ENCODE measurements around the gene GZMM. TPM values are rescaled to one million over a fixed set of nuclear protein-coding genes. Genes with fewer than 3 reads are reported as not detected.

The GZMM gene
- total RNA-seq, 1 donor from 2014 or later: not detected

GRCh38 chr19:496112-496665 is 47.7 kb upstream of the GZMM start, which contains the start of gene MADCAM1:
Gene MADCAM1 (plus strand): TSS chr19:496486. CDS start chr19:496500, 14 bp downstream.
- intact Hi-C loops (cut with DNase I): no loop called here
- no peak within 1 kb of the TSS for H3K4me3 ChIP-seq
- H3K4me1 ChIP-seq: peaks cover 11% of the 10 kb centered on the region
- H3K27me3 ChIP-seq: peaks cover 16% of the 10 kb centered on the region
- no peak for TF ChIP-seq POLR2AphosphoS5 (IDR thresholded peaks at IDR 0.05; ENCODE audit: insufficient read depth in 1 of 2, low read depth in 1 of 2)
- TF ChIP-seq POLR2A (IDR thresholded peaks at IDR 0.05): no peak
- no peak for TF ChIP-seq CTCF (IDR thresholded peaks at IDR 0.05)
- H3K27ac ChIP-seq: no peak within 1 kb of the TSS
- H3K36me3 ChIP-seq: no peaks in the 10 kb centered on the region
- no peaks in the 10 kb centered on the region for H3K9me3 ChIP-seq
- no peak for DNase-seq (ENCODE audit: extremely low spot score in 2 of 2)

DNA sequence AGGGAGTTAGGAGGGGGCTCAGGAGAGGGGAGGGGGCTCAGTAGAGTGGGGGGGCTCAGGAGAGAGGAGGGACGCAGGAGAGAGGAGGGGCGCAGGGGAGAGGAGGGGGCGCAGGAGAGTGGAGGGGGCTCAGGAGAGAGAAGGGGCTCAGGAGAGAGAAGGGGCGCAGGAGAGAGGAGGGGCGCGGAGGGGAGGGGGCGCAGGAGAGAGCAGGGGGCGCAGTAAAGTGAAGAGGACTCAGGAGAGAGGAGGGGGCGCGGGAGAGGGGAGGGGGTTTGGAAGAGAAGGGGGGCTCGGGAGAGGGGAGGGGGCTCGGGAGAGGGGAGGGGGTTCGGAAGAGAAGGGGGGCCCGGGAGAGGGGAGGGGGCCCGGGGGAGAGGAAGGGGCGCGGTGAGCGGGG is 46.9 kb upstream of the GZMM start:
- no peaks in the 10 kb centered on the region for H3K36me3 ChIP-seq
- no peak for TF ChIP-seq POLR2A (IDR thresholded peaks at IDR 0.05)
- no peak for TF ChIP-seq CTCF (IDR thresholded peaks at IDR 0.05)
- no peak for TF ChIP-seq POLR2AphosphoS5 (IDR thresholded peaks at IDR 0.05; ENCODE audit: insufficient read depth in 1 of 2, low read depth in 1 of 2)
- intact Hi-C loops (cut with DNase I): no loop called here
- H3K4me3 ChIP-seq: no peak overlapping the region
- peaks cover 11% of the 10 kb centered on the region for H3K4me1 ChIP-seq
- H3K27ac ChIP-seq: no peak overlapping the region
- H3K9me3 ChIP-seq: no peaks in the 10 kb centered on the region
- no peak for DNase-seq (ENCODE audit: extremely low spot score in 2 of 2)
- H3K27me3 ChIP-seq: peaks cover 16% of the 10 kb centered on the region

GRCh38 chr19:497491-497868 is 46.4 kb upstream of the GZMM start:
- H3K36me3 ChIP-seq: no peaks in the 10 kb centered on the region
- H3K27me3 ChIP-seq: peaks cover 16% of the 10 kb centered on the region
- H3K9me3 ChIP-seq: no peaks in the 10 kb centered on the region
- intact Hi-C loops (cut with DNase I): no loop called here
- TF ChIP-seq POLR2AphosphoS5 (IDR thresholded peaks at IDR 0.05; ENCODE audit: insufficient read depth in 1 of 2, low read depth in 1 of 2): no peak
- no peak overlapping the region for H3K4me3 ChIP-seq
- DNase-seq (ENCODE audit: extremely low spot score in 2 of 2): no peak
- no peak overlapping the region for H3K27ac ChIP-seq
- H3K4me1 ChIP-seq: peaks cover 11% of the 10 kb centered on the region

DNA sequence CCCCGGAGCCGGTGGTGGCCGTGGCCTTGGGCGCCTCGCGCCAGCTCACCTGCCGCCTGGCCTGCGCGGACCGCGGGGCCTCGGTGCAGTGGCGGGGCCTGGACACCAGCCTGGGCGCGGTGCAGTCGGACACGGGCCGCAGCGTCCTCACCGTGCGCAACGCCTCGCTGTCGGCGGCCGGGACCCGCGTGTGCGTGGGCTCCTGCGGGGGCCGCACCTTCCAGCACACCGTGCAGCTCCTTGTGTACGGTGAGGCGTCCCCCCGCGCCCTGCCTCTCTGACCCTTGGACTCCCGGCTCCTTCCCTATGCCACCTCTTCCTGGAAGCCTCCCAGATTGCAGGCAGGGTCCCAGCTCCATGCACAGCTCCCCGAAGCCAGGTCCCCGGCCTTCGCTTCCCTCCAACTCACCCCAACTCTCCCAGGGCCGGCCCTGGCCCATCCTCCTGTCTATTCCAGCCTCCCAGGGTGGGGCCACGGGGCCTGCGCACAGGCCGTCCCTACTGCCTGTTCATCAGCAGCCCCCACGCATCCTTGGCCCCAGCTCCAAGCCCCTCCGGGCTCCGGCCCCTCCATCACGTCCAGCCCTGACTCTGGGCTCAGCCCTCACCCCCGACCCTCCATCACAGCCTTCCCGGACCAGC is 45.9 kb upstream of the GZMM start:
- intact Hi-C loops (cut with DNase I): no loop called here
- peaks cover 16% of the 10 kb centered on the region for H3K27me3 ChIP-seq
- no peak overlapping the region for H3K27ac ChIP-seq
- DNase-seq (ENCODE audit: extremely low spot score in 2 of 2): no peak
- H3K4me1 ChIP-seq: peaks cover 11% of the 10 kb centered on the region
- no peaks in the 10 kb centered on the region for H3K36me3 ChIP-seq
- TF ChIP-seq POLR2A (IDR thresholded peaks at IDR 0.05) (no peak), CTCF (IDR thresholded peaks at IDR 0.05) (no peak), POLR2AphosphoS5 (IDR thresholded peaks at IDR 0.05; ENCODE audit: insufficient read depth in 1 of 2, low read depth in 1 of 2) (no peak)
- no peaks in the 10 kb centered on the region for H3K9me3 ChIP-seq
- H3K4me3 ChIP-seq: no peak overlapping the region

- Histone ChIP-seq H3K4me1 (peaks cover 11% of the 10 kb centered on the region), H3K36me3 (no peaks in the 10 kb centered on the region), H3K27ac (no peak overlapping the region), H3K4me3 (no peak overlapping the region), H3K9me3 (no peaks in the 10 kb centered on the region), H3K27me3 (peaks cover 16% of the 10 kb centered on the region)
- intact Hi-C loops (cut with DNase I): no loop called here
- no peak for TF ChIP-seq CTCF (IDR thresholded peaks at IDR 0.05)
- TF ChIP-seq POLR2A (IDR thresholded peaks at IDR 0.05): no peak
- no peak for TF ChIP-seq POLR2AphosphoS5 (IDR thresholded peaks at IDR 0.05; ENCODE audit: insufficient read depth in 1 of 2, low read depth in 1 of 2)
- DNase-seq (ENCODE audit: extremely low spot score in 2 of 2): no peak
Observed at GRCh38 chr19:498511-498891, 45.4 kb upstream of the GZMM start.
